Hematopoietic multipotent progenitor cell treated with erythropoietin and hydrocortisone succinate and interleukin-3 and kit ligand, for 4 days (in vitro differentiated cells): ENCODE measurements around the gene FTO.

Experiments used
- DNase-seq: peaks from one replicate; pipeline ENCODE4 v3.0.0-alpha.2; 2015

The FTO gene

GRCh38 chr16:53785916-53786315, 82.0 kb downstream of the FTO start:
- DNase-seq = peak; percentile 66

DNA sequence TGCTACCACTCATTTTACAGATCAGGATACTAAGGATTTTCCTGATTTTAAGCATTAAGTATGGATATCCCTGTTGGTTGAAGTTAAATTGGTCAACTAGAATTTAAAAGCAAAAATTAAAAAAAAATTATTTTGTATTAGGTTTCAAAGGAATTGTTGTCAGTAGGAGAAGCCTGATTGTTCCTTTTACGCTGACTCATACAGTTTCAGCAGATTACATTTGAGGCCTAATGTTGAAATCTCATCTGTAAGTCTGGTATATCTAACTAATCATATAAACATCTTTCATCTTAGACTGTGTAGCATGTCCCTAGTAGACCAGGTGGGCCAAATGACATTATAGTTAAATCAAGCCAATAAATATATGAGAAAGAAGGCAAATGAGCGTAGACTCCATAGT, 83.5 kb downstream of the FTO start:
- peak; percentile 10 for DNase-seq

GRCh38 chr16:53789137-53789536, 85.2 kb downstream of the FTO start:
- DNase-seq = no peak

DNA sequence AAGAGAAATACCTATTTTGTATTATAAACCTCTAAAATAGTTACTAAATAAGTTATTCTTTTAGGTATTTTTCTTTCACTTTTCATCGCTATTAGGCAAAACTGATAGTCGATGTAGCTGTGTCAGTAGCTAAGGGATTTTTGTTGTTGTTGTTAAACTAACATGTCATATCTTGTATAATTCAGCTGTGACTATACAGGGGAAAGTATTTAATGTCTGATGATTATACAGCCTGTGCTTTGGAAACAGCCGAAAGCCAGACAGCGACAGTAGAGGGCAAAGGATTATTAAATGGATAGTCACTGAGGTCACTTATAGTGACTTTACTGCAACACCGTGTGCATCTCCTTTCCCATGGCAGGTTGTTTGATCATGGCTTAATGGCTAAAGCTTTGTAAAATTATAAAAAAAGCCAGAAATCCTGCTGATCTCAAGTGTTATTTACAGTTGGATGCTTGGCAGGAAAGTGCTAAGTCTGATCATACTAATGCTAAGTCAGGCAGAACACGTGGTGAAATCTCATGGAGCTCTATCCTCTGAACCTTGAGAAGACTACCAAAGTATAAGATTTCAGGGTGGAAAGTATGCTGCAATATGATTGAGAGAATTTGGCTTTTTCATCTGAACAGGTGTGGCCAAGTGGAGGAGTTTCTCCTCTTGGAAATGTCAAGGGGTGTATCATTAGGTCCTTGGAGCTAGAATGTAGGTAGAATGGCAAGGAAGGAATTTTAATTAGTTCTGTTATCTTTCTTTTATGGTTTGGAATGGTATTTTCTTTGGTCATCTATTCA, 88.4 kb downstream of the FTO start:
- DNase-seq = no peak

DNA sequence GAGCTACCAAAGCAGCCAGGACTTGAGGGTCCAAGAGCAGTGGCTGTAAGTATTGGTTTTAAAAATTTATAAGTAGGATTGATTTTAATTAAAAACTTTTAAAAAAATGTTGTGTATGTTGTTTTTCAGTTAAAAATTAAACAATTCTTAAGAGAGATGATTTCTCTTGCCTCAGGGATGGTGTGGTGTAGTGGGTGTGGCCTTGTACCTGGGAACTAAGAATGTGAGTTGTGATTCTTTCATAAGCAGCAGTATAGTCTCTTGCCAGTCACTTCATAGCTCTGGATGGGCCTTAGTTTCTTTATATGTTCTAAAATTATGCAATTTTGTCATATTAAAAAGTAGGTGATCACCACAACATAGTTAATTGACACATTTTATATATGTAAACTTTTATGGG, 99.5 kb downstream of the FTO start:
- DNase-seq = no peak

- DNase-seq = no peak
Observed at GRCh38 chr16:53803998-53804397, 100.0 kb downstream of the FTO start.

- DNase-seq = no peak
Observed at GRCh38 chr16:53804467-53804866, 100.5 kb downstream of the FTO start.

GRCh38 chr16:53805113-53805512, 101.2 kb downstream of the FTO start:
- DNase-seq = peak; percentile 54

- DNase-seq = no peak
Observed at GRCh38 chr16:53805752-53806151, 101.8 kb downstream of the FTO start.

- DNase-seq = no peak
Observed at GRCh38 chr16:53809088-53809932, 105.4 kb downstream of the FTO start.

GRCh38 chr16:53812914-53813313, 109.0 kb downstream of the FTO start:
- peak; percentile 60 for DNase-seq

DNA sequence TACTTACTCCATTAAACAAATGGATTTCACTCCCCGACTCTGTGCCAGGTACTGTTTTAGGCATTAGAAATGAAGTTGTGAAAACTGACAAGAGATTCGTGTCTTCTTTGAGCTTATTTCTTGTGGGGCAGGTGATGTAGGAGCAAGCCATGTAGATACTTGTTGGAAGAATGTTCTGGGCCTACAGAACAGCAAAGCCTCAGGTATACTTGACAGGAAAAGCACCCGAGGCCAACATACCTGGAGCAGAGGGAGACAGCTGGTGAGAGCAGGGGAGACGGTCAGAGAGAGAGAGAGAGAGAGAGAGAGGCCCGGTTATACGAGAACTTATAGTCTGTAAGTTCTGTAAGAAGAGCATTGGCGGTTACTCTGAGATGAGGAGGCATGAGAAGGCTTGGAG, 110.8 kb downstream of the FTO start:
- no peak for DNase-seq

- no peak for DNase-seq
Observed at GRCh38 chr16:53816211-53816836, 112.4 kb downstream of the FTO start.

- no peak for DNase-seq
Observed at GRCh38 chr16:53817117-53817755, 113.3 kb downstream of the FTO start.

- DNase-seq = no peak
Observed at GRCh38 chr16:53817812-53818550, 114.0 kb downstream of the FTO start.

GRCh38 chr16:53821487-53821886, 117.5 kb downstream of the FTO start:
- no peak for DNase-seq

DNA sequence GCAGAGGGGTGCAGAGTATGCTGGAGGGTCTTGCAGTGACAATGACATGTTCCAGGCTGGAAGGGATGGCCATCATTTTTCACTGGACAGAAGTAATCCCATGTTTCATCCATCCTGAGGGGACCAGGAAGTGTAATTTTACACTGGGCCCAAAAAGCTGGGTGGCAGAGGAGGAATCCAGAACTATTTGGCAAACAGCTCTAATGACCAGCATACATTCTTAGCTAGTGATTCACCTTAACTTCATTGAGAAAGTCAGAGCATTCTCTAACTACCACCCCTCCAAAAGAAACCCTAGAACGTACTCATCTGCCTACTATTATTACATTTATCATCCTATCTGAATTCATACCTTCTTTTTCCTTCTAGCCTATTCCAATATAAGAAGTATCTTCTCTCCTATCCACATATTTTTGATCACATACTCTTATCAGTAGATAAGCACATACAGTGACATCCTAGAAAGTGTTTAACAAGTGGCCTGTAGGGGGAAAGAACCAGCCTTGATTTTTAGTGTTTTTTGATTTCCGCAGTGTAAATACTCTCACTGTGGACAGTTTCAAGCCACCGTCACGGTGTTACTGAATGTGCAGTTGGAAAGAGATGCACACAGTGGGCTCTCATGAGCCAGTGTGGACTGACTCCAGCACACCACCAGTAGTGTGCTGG, 118.1 kb downstream of the FTO start:
- DNase-seq = no peak

- DNase-seq = no peak
Observed at GRCh38 chr16:53822936-53823529, 119.1 kb downstream of the FTO start.

GRCh38 chr16:53826658-53827057, 122.7 kb downstream of the FTO start:
- no peak for DNase-seq

- DNase-seq = no peak
Observed at GRCh38 chr16:53827741-53828140, 123.8 kb downstream of the FTO start.

DNA sequence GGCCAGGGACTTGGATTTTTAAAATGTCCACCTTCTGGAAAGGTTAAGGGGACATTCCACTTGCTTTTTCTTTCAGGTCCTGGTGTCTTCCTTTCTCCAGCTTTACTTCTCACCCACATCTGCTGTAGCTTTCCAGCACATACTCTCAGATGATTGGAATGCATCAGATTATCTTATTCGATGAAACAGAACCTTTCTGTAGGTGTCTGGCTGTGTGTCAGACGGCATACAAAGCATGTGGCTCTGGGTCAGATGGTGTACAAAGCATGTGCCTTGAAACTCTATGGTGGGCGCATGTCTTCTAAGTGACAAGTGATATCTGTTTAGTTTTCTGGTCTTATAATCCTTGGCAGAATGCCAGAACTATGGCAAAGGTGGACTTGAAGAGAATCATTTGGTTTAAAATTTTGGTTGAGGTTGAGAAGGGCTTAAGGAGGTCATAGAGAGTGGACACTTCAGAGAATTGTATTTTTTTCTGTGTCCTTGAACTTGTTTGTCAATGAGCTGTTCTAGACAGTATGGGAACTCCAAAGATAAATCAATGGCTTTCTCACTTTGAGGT, 125.3 kb downstream of the FTO start:
- peak; percentile 10 for DNase-seq
